GM04504 (cell line): ENCODE results near the gene LHX3.

ENCODE experiments used
- DNase-seq: peaks from one replicate; pipeline ENCODE4 v3.0.0-alpha.2; 2012; ENCODE audit warnings: low read depth

LHX3 gene

DNA sequence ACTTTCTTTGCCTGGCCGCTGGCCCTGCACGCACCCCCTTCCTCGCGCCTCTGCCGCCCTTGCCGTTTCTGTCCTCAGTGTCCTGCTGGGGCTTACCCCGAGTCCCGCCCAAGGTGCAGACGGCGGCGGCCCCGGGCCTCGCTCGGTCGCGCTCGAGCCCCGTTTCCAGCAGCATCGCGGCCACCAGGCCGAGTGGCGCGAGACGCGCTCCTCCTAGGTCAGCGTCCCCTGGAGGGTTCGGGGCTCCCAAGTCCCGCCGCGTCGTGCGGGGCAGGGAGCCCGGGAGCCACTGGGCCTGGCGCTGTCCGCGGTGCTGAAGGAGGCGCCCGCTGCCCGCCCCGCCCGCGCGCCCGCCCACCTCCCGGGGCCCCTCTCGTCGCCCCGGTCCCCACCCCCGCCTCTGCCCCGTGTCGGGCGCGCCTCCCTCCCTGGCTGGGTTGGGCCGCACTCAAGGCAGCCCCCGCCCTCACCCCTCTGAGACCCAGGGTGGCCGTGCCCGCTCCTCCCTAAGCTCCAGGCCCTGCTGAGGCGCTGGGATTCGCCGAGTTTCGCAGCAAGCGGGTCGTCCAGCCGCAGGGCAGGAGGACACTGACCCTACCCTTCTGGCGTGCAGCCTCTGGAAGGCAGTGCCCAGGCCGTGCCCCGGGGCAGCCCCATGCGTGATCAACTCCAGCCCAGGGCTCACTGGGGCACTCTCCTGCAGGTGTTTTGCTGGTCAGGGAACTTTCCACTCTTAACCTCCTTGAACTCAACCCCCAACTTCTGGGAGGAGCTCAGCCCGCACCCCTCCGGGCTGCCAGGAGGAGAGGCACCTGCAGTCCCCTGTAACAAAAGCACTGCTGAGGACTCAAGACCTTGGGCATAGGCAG lies at the start of gene LHX3:
Gene LHX3 (minus strand): TSS at position 291 of the 869 bp plus-strand sequence. CDS start 116 bp downstream, at position 175.
- no peak for DNase-seq

GRCh38 chr9:136253246-136254130 lies 48.6 kb upstream of the LHX3 start:
- no peak for DNase-seq

- no peak for DNase-seq
Measured at GRCh38 chr9:136252846-136253245, 47.9 kb upstream of the LHX3 start.

- no peak for DNase-seq
Measured at GRCh38 chr9:136252281-136252680, 47.4 kb upstream of the LHX3 start.

- DNase-seq = no peak
Measured at GRCh38 chr9:136251264-136252115, 46.6 kb upstream of the LHX3 start.

GRCh38 chr9:136250676-136251075 lies 45.7 kb upstream of the LHX3 start:
- no peak for DNase-seq

GRCh38 chr9:136249877-136250559 lies 45.1 kb upstream of the LHX3 start:
- DNase-seq = no peak

- DNase-seq = no peak
Measured at GRCh38 chr9:136248951-136249876, 44.3 kb upstream of the LHX3 start.

GRCh38 chr9:136247947-136248637 lies 43.2 kb upstream of the LHX3 start:
- DNase-seq = no peak

- DNase-seq = no peak
Measured at GRCh38 chr9:136247551-136247916, 42.6 kb upstream of the LHX3 start.

GRCh38 chr9:136246849-136247550 lies 42.1 kb upstream of the LHX3 start:
- DNase-seq = no peak

DNA sequence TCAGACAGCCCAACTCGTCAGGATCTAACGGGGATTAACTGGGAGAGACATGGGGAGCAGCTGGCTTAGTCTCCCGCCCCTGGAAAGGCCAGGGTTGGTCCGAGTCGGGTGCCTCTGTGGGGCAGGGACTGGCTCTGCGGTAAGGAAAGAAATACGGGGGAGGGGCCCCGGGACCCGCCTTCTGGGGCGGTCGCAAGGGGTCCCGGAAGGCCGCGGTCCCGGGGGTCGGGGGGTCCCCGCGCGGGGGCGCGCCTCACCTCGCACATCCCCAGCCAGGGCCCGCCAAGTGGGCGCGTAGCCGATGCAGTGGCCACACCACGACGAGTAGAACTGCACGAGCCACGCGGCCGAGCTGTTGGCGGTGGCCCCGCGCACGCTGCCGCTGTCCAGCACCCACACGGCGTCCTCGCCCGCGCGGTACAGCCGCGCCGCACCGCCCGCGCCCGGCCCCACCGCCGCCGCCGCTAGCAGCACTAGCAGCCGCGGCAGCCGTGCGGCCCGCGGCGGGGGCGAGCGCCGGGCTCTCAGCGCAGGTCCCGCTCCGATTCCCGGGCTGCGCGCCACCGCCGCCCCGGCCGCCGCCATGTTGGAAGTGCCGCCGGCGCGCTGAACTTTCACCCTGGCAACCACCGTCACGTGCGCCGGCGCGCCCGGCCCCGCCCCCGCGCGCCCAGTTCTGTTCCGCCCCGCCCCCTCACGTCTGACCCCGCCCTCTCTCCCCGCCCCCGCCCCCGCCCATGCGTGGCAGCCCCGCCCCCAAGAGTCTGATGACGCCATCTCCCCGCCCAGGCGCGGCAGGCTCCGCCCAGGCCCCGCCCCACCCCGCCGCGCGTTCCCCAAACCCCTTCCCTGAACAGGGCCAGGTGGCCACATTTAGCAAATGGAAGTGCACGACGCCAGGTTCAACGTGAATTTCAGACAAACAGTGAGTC lies 40.6 kb upstream of the LHX3 start, which contains the start of gene QSOX2:
Gene QSOX2 (minus strand): TSS at position 594 of the 932 bp plus-strand sequence. CDS start 9 bp downstream, at position 585.
- peak; percentile 40 for DNase-seq

DNA sequence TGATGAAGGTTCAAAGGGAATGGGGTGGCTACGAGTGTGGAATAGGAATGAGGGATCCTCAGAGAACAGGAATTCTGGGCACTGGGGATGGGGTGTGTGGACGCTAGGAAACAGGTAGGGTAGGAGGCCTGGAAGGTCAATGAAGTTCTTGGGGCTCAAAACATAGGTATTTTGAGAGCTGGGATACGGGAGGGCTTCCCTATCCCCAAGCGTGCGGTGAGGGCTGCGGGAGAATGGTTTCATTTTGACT lies 40.0 kb upstream of the LHX3 start:
- no peak for DNase-seq

DNA sequence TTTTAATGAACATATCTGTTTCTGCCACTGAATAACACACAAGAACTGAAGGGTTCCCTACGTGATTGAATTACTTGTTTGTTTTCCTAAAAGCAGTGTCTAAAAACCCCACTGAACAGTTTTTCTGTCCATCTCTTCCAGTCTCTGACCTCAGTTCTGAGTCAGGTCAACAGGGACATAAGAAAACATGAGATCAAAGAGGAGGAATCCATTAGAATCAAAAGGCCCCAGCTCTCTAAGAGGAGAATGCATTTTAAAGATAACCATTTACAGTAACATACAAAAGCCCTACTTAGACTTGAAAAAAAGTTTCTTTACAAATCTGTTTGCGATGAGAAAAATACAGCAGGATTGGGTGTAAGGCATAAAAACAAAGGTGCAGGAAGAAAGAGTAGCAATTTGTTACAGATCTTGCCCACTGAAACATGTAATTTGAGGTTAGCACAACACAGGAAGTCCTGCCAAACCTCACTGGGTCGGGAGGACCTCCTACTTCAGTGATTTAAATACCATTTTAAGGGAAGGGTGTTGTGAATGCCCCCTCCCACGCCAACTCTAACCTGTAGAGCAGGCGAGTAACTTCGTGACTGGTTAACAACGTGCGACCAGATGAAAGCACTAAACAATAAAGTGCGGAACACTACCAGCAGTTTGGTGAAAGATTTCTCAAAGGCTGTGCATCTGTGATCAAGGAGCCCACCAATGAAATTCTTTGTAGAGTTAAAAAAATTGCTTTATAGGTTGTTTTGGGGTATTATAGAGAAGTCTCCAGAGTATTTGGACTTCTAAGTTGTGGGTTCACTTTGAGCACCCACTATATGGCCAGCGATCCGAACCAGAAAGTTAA lies 39.4 kb upstream of the LHX3 start:
- DNase-seq = no peak

DNA sequence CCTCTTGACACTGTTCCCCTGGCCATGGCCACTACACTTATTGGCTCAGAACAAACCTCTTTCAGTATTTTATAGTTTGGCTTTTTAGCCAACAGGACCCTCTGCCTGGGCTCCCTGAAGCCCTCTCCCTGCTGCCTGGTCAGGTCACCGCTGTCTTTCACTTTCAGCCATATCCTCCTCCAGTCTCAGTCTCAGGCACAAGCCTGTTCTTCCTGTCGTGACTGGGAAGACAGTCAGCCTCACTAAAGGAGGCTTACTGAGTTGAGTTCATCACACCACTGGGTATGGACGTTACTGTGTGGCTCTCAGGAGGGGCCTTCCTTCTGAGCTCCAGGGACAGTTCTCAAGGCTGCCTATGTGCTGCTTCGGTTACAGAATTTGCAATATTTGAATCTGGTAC lies 38.7 kb upstream of the LHX3 start:
- DNase-seq = no peak

- no peak for DNase-seq
Measured at GRCh38 chr9:136242918-136243525, 38.1 kb upstream of the LHX3 start.

GRCh38 chr9:136242248-136242647 lies 37.3 kb upstream of the LHX3 start:
- DNase-seq = no peak
